ENCODE measurements around the gene NPTN.

The NPTN gene

DNA sequence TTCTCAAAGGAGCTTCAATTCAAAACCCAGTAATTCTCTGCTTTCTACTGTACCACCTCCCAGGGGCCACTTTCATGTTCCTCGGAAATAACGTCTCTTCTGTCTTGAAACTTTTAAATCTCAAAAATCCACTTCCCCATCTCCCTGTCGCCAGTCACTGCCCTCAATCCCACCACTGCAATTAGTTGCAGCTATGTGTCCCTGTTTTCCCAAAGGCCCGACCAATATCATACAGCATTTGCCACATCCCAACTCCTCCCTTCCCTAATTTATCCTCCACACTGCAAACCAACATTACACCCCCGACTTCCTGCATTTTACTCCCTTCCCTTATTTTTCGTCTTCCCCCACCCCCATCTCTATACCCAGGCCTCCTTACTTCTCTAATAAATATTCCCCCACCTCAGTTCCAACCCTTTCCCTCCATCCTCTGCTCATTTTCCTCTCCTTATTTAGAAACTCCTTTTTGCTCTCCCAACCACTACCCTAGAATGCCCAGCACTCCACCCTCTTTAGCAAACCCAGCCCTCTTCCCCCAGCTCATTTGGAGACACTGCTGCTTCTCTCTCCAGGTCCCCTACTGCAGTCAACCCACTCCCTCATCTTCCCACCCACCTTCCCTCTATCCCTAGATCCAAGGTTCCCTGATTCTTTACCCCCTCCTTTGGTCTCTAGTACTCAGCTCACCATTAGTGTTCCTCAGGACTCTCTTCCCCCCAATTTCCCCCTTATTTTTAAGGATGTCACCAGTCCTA is 1.1 kb downstream of the NPTN start:
- DNase-seq (ENCODE audit: low read depth), result no peak

- no peak for DNase-seq (ENCODE audit: low read depth)
These were observed 2.2 kb downstream of the NPTN start for GRCh38 chr15:73630921-73631362.

DNA sequence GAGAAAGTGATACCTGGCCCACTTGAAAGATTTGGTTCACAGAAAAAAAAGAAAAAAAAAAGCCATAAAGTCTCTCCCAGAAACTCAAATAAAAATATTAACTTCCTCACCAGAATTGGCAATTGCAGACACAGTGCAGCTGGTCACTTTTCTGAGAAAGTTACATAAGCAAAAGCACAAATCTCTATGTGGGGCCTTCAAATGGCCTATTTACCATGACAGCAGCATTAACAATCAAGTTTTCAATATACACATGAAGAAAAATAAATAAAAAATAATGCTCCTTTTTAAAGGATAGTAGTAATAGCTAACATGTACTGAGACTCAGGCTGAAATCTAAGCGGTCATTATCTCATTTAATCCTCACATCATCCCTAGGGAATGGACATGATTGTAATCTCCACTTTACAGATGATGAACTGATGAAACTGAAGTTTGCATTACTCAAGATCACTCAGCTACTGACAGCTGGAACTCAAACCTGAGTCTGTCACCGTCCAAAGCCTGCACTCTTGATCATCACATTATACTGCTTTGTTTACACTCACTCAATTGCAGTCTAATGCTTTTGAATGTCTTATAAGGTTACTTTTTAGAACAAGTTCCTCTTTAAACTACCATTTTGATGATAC is 3.3 kb downstream of the NPTN start:
- DNase-seq (ENCODE audit: low read depth), result no peak

DNA sequence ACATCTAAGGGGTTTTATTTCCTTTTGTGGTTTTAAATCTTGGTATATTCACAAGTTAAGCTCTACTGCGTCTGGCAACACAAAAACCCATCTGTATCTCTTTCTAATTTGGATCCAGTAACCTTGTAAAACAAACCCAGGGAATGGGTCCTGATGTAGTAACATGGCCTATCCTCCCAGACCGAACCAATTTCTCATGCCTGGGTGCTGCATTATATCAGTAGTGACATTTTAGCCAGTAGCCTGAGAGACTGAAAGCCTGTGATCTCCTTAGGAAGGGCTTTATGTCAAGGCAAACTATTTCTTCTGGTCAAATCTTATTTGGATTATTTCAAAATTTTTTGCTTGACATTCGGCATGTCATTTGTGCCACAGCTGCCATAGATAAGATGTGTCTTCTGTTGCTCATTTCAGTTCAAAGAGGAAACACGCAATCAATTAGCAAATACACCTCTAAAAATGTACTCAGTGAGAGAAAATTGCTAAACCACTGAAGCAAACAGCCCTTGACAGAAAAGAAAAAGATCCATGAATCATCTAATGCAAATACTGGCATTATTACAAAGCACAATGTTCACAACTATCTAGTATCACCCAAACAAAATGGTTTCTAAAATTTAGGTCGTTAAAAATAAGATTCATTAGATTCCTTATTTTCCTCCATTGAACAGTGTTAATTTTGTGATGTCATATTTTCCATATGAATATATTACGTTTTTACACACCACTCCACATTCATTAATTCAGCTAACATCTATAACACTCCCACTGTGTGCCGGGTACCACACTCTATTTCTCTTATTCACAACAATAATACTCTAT is 4.0 kb downstream of the NPTN start:
- no peak for DNase-seq (ENCODE audit: low read depth)

GRCh38 chr15:73628102-73628501 is 5.1 kb downstream of the NPTN start:
- DNase-seq (ENCODE audit: low read depth), result no peak

GRCh38 chr15:73626072-73626471 is 7.1 kb downstream of the NPTN start:
- DNase-seq (ENCODE audit: low read depth), result no peak

DNA sequence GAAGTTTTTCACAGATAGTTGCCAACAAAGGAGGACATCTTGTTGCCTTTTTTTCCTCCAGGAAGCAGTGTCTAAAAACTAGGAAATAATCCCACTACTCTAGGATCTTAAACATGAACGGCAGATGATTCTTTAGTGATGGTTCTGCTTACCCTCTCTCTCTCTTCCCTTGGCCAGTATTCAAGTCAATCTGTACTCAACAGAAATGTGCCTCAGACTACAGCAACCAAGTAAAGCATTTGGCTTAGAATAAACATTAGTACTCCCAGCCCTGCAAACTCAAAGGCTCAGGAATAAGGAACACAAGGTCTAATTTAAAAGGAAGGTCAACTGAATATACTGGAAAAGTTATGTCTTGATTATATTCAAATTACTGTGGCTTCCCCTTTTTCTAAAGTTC is 8.7 kb downstream of the NPTN start:
- DNase-seq (ENCODE audit: low read depth), result no peak

DNA sequence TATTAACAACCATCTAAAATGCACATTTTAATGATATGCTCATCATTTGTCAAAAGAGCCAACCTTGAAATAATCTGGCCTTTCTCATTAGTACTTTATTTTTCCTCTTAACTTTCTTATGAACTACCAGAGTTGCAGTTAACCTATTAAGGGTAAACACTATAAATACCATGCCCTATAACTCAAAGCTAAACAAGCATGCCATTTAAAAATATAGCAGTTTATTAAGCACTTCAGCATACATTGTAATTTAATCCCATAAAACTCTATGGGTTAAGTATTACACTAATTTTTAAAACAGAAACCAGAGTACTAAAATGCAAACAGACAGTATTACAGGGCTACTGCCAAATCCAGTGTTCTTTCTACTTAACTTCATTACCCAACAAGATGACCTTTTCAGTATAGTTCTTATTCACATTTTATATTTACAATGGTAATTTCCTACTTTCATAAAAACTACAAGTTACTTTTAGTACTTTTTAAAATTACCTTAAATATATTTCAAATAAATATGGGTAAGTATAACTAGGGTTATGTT is 11.8 kb downstream of the NPTN start:
- DNase-seq (ENCODE audit: low read depth), result no peak

DNA sequence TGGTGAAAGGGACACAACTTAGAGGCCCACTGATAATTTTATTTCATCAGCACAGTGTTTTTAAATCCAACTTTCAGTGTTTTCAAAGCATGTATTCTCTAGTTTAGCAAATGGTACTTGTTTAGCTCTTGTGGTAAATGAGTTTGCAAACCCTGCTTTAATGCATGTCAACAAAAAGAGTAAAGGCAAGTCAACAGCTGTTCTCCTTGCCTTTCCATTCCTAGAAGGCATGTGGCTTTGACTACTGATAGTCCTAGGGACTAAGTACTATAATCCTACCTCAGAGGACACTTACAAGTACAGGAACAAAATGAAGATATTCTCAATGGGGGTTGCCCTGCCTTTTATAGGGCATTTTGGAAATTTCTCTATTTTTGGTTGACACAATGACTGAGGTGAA is 13.1 kb downstream of the NPTN start:
- DNase-seq (ENCODE audit: low read depth), result no peak

GRCh38 chr15:73617913-73618312 is 15.3 kb downstream of the NPTN start:
- no peak for DNase-seq (ENCODE audit: low read depth)

- DNase-seq (ENCODE audit: low read depth), result no peak
These were observed 15.8 kb downstream of the NPTN start for GRCh38 chr15:73617301-73617831.

DNA sequence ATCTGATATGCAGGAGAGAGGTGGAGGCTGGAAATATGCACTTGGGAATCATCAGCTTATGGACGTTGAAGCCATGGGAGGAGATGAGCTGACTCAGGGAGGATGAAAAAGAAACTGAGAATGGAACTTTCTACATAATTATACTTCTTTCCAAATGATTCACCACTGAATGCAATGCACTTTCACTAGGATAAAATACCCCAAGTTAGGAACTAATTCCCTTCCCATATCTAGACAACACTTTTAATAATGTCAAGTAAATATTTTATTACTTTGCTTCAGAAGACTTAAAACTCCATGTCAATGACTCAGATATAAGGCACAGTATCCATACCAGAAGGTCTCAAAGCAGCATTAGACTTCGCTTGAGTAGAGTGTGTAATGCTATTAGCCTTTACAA is 24.2 kb downstream of the NPTN start:
- DNase-seq (ENCODE audit: low read depth), result no peak

DNA sequence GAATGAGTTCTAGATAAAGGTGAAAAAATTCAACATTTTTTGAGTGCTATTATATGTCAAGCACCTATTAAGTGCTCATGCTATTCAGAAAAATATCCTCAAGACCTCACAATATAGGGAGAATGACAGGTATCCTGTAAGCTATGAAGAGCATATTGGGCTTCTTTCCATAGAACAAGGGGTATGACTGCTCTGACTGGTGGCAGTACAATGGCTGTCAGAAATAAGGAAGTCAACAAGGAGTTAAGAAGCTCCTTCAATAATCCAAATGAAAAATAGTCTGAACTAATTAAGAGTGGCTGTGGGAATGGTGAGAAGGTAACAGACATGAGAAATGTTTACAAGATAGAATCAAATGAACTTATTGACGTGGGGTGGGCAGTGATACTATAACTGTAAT is 24.7 kb downstream of the NPTN start:
- DNase-seq (ENCODE audit: low read depth), result no peak

GRCh38 chr15:73607843-73608242 is 25.3 kb downstream of the NPTN start:
- no peak for DNase-seq (ENCODE audit: low read depth)

- no peak for DNase-seq (ENCODE audit: low read depth)
These were observed 25.8 kb downstream of the NPTN start for GRCh38 chr15:73607405-73607804.

GRCh38 chr15:73605759-73606436 is 27.3 kb downstream of the NPTN start:
- no peak for DNase-seq (ENCODE audit: low read depth)

- no peak for DNase-seq (ENCODE audit: low read depth)
These were observed 28.7 kb downstream of the NPTN start for GRCh38 chr15:73604477-73604876.

DNA sequence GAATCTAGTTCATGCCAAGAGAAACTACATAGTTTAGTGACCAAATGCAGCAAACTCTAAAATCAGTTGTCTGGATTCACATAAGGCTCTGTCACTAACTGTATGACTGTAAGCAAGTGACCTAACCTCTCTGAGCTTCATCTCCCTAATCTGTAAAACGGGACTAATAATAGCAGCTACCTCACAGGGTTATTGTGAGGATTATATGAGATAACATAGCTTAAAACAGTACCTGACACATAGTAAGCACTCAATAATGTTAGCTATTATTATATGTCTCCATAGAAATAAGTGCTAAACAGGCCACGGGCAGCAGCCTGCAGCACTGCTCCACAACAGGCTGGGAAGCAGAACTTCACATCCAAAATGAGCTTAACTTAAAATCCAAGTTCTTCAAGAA is 30.2 kb downstream of the NPTN start:
- DNase-seq (ENCODE audit: low read depth), result no peak

GRCh38 chr15:73602446-73602843 is 30.7 kb downstream of the NPTN start:
- no peak for DNase-seq (ENCODE audit: low read depth)

GRCh38 chr15:73601451-73602445 is 31.4 kb downstream of the NPTN start:
- no peak for DNase-seq (ENCODE audit: low read depth)
